ENCODE results near the gene GANC.

- TF ChIP-seq ZNF274 (IDR thresholded peaks at IDR 0.05; ENCODE audit: low read depth, low read length) (no peak), YY1 (IDR thresholded peaks at IDR 0.05; ENCODE audit: insufficient read depth, insufficient read length) (no peak), SUZ12 (IDR thresholded peaks at IDR 0.05; ENCODE audit: extremely low read depth, insufficient read depth, insufficient read length) (no peak)
Observed at GRCh38 chr15:42355291-42355690, 82.3 kb downstream of the GANC start.
